Gastrocnemius medialis (tissue), 4 donors: ENCODE data around the gene GJB5.

Experiments used
- POLR2A ChIP-seq, 2 donors: fragments of 450-650 bp; IDR thresholded peaks; one replicate each; pipeline ENCODE4 v1.6.1; 2017; ENCODE audit warnings: antibody characterized with exemption in 2 of 2, mild to moderate bottlenecking in 2 of 2, moderate library complexity in 2 of 2
- TF ChIP-seq, protein P1 (sequence below), 5 experiments: fragments of 450-650 bp in 3 of 5; fragments of 200-600 bp in 2 of 5; sonication (generic) in 2 of 5; IDR thresholded peaks in 4 of 5; conservative IDR thresholded peaks in 1 of 5; 1 replicate in 4 of 5; 2 replicates in 1 of 5; pipeline ENCODE4 v1.5.1; 2016 to 2019; ENCODE audit warnings: antibody characterized with exemption in 5 of 5, mild to moderate bottlenecking in 3 of 5, moderate library complexity in 3 of 5

- TF ChIP-seq, protein P1, sequence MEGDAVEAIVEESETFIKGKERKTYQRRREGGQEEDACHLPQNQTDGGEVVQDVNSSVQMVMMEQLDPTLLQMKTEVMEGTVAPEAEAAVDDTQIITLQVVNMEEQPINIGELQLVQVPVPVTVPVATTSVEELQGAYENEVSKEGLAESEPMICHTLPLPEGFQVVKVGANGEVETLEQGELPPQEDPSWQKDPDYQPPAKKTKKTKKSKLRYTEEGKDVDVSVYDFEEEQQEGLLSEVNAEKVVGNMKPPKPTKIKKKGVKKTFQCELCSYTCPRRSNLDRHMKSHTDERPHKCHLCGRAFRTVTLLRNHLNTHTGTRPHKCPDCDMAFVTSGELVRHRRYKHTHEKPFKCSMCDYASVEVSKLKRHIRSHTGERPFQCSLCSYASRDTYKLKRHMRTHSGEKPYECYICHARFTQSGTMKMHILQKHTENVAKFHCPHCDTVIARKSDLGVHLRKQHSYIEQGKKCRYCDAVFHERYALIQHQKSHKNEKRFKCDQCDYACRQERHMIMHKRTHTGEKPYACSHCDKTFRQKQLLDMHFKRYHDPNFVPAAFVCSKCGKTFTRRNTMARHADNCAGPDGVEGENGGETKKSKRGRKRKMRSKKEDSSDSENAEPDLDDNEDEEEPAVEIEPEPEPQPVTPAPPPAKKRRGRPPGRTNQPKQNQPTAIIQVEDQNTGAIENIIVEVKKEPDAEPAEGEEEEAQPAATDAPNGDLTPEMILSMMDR (IDR thresholded peaks at IDR 0.05 in 4 of 5, conservative IDR thresholded peaks at IDR 0.05 in 1 of 5), result no peak
- TF ChIP-seq POLR2A (IDR thresholded peaks at IDR 0.05), result no peak
Measured at GRCh38 chr1:34774957-34775356, 20.1 kb downstream of the GJB5 start.
